WTC11 (cell line): Measurements from ENCODE around the gene FGF22.

Experiments
- AFF4 ChIP-seq: sonication (generic); formaldehyde crosslinking; IDR thresholded peaks from 2 replicates; pipeline ENCODE4 v1.8.1; 2023; ENCODE audit warnings: mild to moderate bottlenecking, missing genetic modification reagents, borderline replicate concordance
- ATF6 ChIP-seq: sonication (generic); formaldehyde crosslinking; IDR thresholded peaks from 2 replicates; pipeline ENCODE4 v1.8.1; 2023; ENCODE audit warnings: mild to moderate bottlenecking, missing genetic modification reagents
- CREB1 ChIP-seq: sonication (generic); formaldehyde crosslinking; IDR thresholded peaks from 2 replicates; pipeline ENCODE4 v1.8.0; 2023; ENCODE audit warnings: mild to moderate bottlenecking, missing genetic modification reagents
- CTCF ChIP-seq: fragments of 200-600 bp; IDR thresholded peaks from 2 replicates; pipeline ENCODE4 v1.8.0; 2022; ENCODE audit warnings: antibody characterized with exemption
- IRF2 ChIP-seq: sonication (generic); formaldehyde crosslinking; IDR thresholded peaks from 2 replicates; pipeline ENCODE4 v1.8.0; 2022; ENCODE audit warnings: low read depth, missing genetic modification reagents, borderline replicate concordance
- JUN ChIP-seq: sonication (generic); formaldehyde crosslinking; IDR thresholded peaks from 2 replicates; pipeline ENCODE4 v1.8.0; 2023; ENCODE audit warnings: mild to moderate bottlenecking, missing genetic modification reagents
- MAX ChIP-seq: sonication (generic); formaldehyde crosslinking; IDR thresholded peaks from 2 replicates; pipeline ENCODE4 v1.8.0; 2022; ENCODE audit warnings: mild to moderate bottlenecking, missing genetic modification reagents
- NR1H2 ChIP-seq: sonication (generic); formaldehyde crosslinking; IDR thresholded peaks from 2 replicates; pipeline ENCODE4 v1.9.0; 2021; ENCODE audit warnings: mild to moderate bottlenecking, moderate library complexity, missing genetic modification reagents
- PREB ChIP-seq: sonication (generic); formaldehyde crosslinking; IDR thresholded peaks from 2 replicates; pipeline ENCODE4 v1.8.1; 2022; ENCODE audit warnings: mild to moderate bottlenecking, missing genetic modification reagents, moderate library complexity, borderline replicate concordance
- SP1 ChIP-seq: sonication (generic); formaldehyde crosslinking; conservative IDR thresholded peaks from 2 replicates; pipeline ENCODE4 v1.8.1; 2022; ENCODE audit warnings: missing genetic modification reagents
- TCF7 ChIP-seq: sonication (generic); formaldehyde crosslinking; IDR thresholded peaks from 2 replicates; pipeline ENCODE4 v1.8.0; 2022; ENCODE audit warnings: mild to moderate bottlenecking, low read depth, missing genetic modification reagents, moderate library complexity
- USF1 ChIP-seq: sonication (generic); formaldehyde crosslinking; IDR thresholded peaks from 2 replicates; pipeline ENCODE4 v1.8.0; 2022; ENCODE audit warnings: mild to moderate bottlenecking, missing genetic modification reagents
- USF2 ChIP-seq: sonication (generic); formaldehyde crosslinking; IDR thresholded peaks from 2 replicates; pipeline ENCODE4 v1.8.1; 2023; ENCODE audit warnings: mild to moderate bottlenecking, missing genetic modification reagents, moderate library complexity

GRCh38 chr19:616747-617526 lies 22.7 kb upstream of the FGF22 start:
- TF ChIP-seq CTCF (no peak), TCF7 (no peak), PREB (no peak), ATF6 (no peak), JUN (no peak), USF1 (CRISPR knock-in tag) (no peak), MAX (no peak), IRF2 (CRISPR knock-in tag) (no peak), NR1H2 (CRISPR knock-in tag) (no peak), CREB1 (CRISPR knock-in tag) (no peak), SP1 (CRISPR knock-in tag) (no peak), AFF4 (CRISPR knock-in tag) (no peak), USF2 (CRISPR knock-in tag) (no peak)
